Subcutaneous adipose tissue (tissue), 4 donors: ENCODE results near the gene GJC1. TPM values are rescaled to one million over a fixed set of nuclear protein-coding genes. Genes with fewer than 3 reads are reported as not detected.

Source experiments
- CTCF ChIP-seq: fragments of 450-650 bp; IDR thresholded peaks from one replicate; pipeline ENCODE4 v1.5.1; 2016; ENCODE audit warnings: low read depth, mild to moderate bottlenecking, control low read depth, antibody characterized with exemption, moderate library complexity
- total RNA-seq, 4 donors: library from RNA; depleted of rRNA; stranded (reverse); fragments of >200 nt; gene quantifications; one replicate each; pipeline ENCODE4 v1.1.0, GENCODE V29; 2016

Gene GJC1
- total RNA-seq, 4 donors from 2014 or later = 5.9 to 19.8 (median 8.8) TPM

GRCh38 chr17:44854192-44854591 is 24.1 kb upstream of the GJC1 start:
- TF ChIP-seq CTCF = no peak

GRCh38 chr17:44850612-44851011 is 20.5 kb upstream of the GJC1 start:
- no peak for TF ChIP-seq CTCF

- no peak for TF ChIP-seq CTCF
Observed at GRCh38 chr17:44850025-44850424, 19.9 kb upstream of the GJC1 start.

- no peak for TF ChIP-seq CTCF
Observed at GRCh38 chr17:44848961-44849489, 18.9 kb upstream of the GJC1 start.

DNA sequence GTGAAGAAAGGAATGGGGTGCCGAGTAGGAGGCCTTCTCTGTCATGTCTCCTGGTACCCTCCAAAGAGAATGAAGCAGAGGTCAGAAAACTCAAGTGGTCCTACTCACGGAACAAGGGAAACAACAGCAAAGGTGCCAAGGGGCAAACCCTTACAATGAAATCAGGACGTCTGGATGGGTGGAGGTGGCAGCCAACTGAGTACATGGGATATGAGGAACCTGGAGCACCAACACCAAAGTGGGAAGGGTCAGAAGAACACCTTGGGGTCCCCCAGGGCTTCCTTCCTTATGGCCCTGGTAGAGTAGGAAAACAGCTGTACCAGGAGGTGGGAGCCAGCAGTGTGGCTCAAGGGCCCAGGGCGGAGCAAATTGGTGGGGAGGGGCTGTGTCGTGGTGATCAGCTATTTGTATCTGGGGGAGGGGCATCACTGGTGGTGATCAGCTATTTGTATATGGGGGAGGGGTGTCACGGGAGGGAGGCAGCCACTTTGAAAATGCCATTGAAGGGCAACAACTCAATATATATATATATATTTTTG is 18.2 kb upstream of the GJC1 start:
- TF ChIP-seq CTCF = no peak

DNA sequence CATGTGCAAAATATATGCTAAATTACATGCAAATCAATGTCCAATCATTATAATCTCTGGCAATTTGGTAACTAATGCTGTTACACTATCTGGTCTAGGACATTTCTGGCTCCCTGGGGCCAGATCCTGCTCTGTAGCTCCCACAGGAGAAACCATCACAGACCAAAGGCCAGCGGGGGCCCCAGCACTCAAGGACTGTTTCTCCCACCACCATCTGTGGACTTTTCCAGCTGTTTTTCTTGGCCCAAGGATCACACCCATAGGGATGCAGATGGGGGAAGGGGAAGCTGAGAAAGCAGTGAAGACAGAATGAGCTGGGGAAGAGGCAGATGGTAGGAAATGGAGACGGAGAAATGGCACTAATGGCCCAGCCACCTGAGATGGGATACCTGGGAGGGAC is 17.5 kb upstream of the GJC1 start, which contains the start of gene HIGD1B:
Gene HIGD1B (plus strand): TSS at position 298 of the 400 bp plus-strand sequence. CDS start 270 bp downstream, outside the sequence.
- no peak for TF ChIP-seq CTCF

DNA sequence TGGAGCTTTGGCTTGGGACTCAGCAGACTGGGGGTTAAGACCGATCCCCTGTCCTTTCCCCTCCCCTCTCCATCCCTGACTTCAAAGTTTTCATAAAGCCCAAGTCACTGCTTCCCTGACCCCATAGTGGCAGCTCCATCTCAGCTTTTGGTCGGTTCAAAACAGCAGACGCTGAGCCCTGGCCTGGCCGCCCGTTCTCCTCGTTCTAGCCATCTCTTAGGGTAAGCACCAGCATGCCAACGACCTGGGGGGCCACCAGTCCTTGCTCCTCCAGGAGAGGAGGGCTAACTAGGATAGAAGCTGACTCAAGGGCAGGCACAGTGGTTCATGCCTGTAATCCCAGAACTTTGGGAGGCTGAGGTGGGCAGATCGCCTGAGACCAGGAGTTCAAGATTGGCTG is 16.1 kb upstream of the GJC1 start:
- no peak for TF ChIP-seq CTCF
